Placental pericyte (primary cell): ENCODE results near the gene SPANXA1. TPM values are rescaled to one million over a fixed set of nuclear protein-coding genes. Genes with fewer than 3 reads are reported as not detected.

Source experiments
- total RNA-seq: library from RNA; depleted of rRNA; stranded (reverse); fragments of >200 nt; gene quantifications from 2 replicates; pipeline ENCODE4 v1.2.3, GENCODE V29; 2012

SPANXA1 gene, protein sequence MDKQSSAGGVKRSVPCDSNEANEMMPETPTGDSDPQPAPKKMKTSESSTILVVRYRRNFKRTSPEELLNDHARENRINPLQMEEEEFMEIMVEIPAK
- total RNA-seq, result not detected in 2 replicates

DNA sequence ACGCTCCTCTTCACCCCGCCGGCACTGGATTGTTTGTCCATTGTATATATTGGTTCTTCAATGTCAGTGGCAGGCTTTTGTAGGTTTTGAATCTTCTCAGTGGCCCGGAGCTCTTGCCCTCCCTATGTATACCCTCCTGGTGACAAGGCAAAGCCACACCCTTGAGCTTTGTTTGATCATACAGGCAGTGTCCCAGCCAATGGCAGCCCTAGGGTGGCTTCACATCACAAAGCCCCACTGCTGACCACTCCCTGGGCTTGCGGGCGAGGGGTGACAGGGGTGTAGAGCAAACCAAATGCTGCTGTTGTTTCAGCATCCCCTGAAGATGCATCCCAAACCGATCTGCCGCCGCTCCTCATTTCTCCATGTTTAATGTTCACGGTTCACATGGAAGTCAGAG, at the start of gene SPANXA1:
TSS of gene SPANXA1 (minus strand) at position 101 of the 400 bp plus-strand sequence. CDS start at position 41, 60 bp downstream.

GRCh38 chrX:141589408-141589807, 4.9 kb upstream of the SPANXA1 start, which contains the start of gene SPANXA2:
Gene SPANXA2, plus strand, starts transcription at chrX:141589708. Its CDS starts 60 bp downstream, at chrX:141589768.

Other genes starting within 250 kb of the SPANXA1 start
- gene SPANXA2, start 5.0 kb upstream of the SPANXA1 start, total RNA-seq, result not detected in 2 replicates
- not detected in 2 replicates for gene SPANXD, start 114.0 kb upstream of the SPANXA1 start, total RNA-seq